Activated T-helper 1 cell treated with anti-CD3 and anti-CD28 coated beads, Interleukin-12 subunit alpha, Interleukin-12 subunit beta, Interleukin-2, Interleukin-4 antibody, amounts not matched to agents 30 ng/mL and 10 ng/mL and 1 ng/mL, durations not matched to agents 14 hours and 24 hours and 36 hours (primary cell): ENCODE results near the gene DAB2IP. TPM values are rescaled to one million over a fixed set of nuclear protein-coding genes. Genes with fewer than 3 reads are reported as not detected.

ENCODE experiments used
- DNase-seq: peaks from one replicate; pipeline ENCODE4 v3.0.0; 2021; ENCODE audit warnings: low spot score
- H3K27ac Mint-ChIP-seq: one replicate; pipeline ENCODE4 v1.8.0; 2021; ENCODE audit warnings: mild to moderate bottlenecking, mixed read lengths
- H3K27me3 Mint-ChIP-seq: one replicate; pipeline ENCODE4 v1.8.0; 2022; ENCODE audit warnings: mild to moderate bottlenecking, moderate library complexity, mixed read lengths; ENCODE audit not compliant: insufficient read depth
- H3K36me3 Mint-ChIP-seq: one replicate; pipeline ENCODE4 v1.8.0; 2021; ENCODE audit warnings: low read depth, mixed read lengths
- H3K4me1 Mint-ChIP-seq: one replicate; pipeline ENCODE4 v1.8.0; 2021; ENCODE audit warnings: low read depth, mixed read lengths
- H3K4me3 Mint-ChIP-seq: one replicate; pipeline ENCODE4 v1.8.0; 2021; ENCODE audit warnings: mild to moderate bottlenecking, moderate library complexity, mixed read lengths
- H3K9me3 Mint-ChIP-seq: one replicate; pipeline ENCODE4 v1.8.0; 2021; ENCODE audit warnings: mixed read lengths
- intact Hi-C: fragments of 100-400 bp; cut with micrococcal nuclease; formaldehyde crosslinking; loops from one replicate; pipeline ENCODE4 v1.15.1; 2024
- total RNA-seq: library from RNA; stranded (reverse); gene quantifications from 2 replicates; pipeline ENCODE4 v1.2.3, GENCODE V29; 2022

The DAB2IP gene
- total RNA-seq, 1 donor from 2014 or later = not detected

- H3K9me3 Mint-ChIP-seq = no peaks in the 10 kb centered on the region
- H3K36me3 Mint-ChIP-seq = no peaks in the 10 kb centered on the region
These were observed 38.2 kb downstream of the DAB2IP start for GRCh38 chr9:121689461-121690157.

GRCh38 chr9:121690316-121690715 is 38.9 kb downstream of the DAB2IP start:
- DNase-seq = no peak
- Mint-ChIP-seq H3K36me3 (no peaks in the 10 kb centered on the region), H3K27ac (no peak overlapping the region), H3K9me3 (no peaks in the 10 kb centered on the region), H3K4me3 (no peak overlapping the region), H3K27me3 (peaks cover 14% of the 10 kb centered on the region), H3K4me1 (no peaks in the 10 kb centered on the region)
- intact Hi-C loops = no loop called here

More at GRCh38 chr9:121689461-121690157, 38.2 kb downstream of the DAB2IP start:
- H3K4me3 Mint-ChIP-seq = no peak overlapping the region
- intact Hi-C loops = loop anchor here (10.0 kb wide), 1 partner anchor 245 kb away; no protein-coding TSS in a partner anchor
- no peak for DNase-seq
- no peak overlapping the region for H3K27ac Mint-ChIP-seq
- peaks cover 14% of the 10 kb centered on the region for H3K27me3 Mint-ChIP-seq
- no peaks in the 10 kb centered on the region for H3K4me1 Mint-ChIP-seq

GRCh38 chr9:121690766-121691165 is 39.3 kb downstream of the DAB2IP start:
- Mint-ChIP-seq H3K4me1 (no peaks in the 10 kb centered on the region), H3K27me3 (peaks cover 13% of the 10 kb centered on the region), H3K27ac (no peak overlapping the region), H3K36me3 (no peaks in the 10 kb centered on the region), H3K4me3 (no peak overlapping the region), H3K9me3 (no peaks in the 10 kb centered on the region)
- intact Hi-C loops = no loop called here
- DNase-seq = no peak

- H3K9me3 Mint-ChIP-seq = no peaks in the 10 kb centered on the region
- peaks cover 15% of the 10 kb centered on the region for H3K27me3 Mint-ChIP-seq
- intact Hi-C loops = no loop called here
- no peaks in the 10 kb centered on the region for H3K36me3 Mint-ChIP-seq
- H3K27ac Mint-ChIP-seq = no peak overlapping the region
- no peak overlapping the region for H3K4me3 Mint-ChIP-seq
- peaks cover 3% of the 10 kb centered on the region for H3K4me1 Mint-ChIP-seq
- no peak for DNase-seq
These were observed 40.5 kb downstream of the DAB2IP start for GRCh38 chr9:121691890-121692289.

GRCh38 chr9:121692606-121693387 is 41.4 kb downstream of the DAB2IP start:
- Mint-ChIP-seq H3K27me3 (peaks cover 21% of the 10 kb centered on the region), H3K9me3 (no peaks in the 10 kb centered on the region), H3K36me3 (no peaks in the 10 kb centered on the region), H3K27ac (no peak overlapping the region), H3K4me3 (no peak overlapping the region), H3K4me1 (peaks cover 6% of the 10 kb centered on the region)
- intact Hi-C loops = no loop called here
- no peak for DNase-seq

GRCh38 chr9:121693388-121693670 is 41.9 kb downstream of the DAB2IP start:
- intact Hi-C loops = no loop called here
- DNase-seq = no peak
- H3K27me3 Mint-ChIP-seq = peaks cover 26% of the 10 kb centered on the region

GRCh38 chr9:121694001-121694400 is 42.6 kb downstream of the DAB2IP start:
- Mint-ChIP-seq H3K4me3 (no peak overlapping the region), H3K27ac (no peak overlapping the region), H3K27me3 (peaks cover 27% of the 10 kb centered on the region), H3K9me3 (no peaks in the 10 kb centered on the region), H3K4me1 (peaks cover 6% of the 10 kb centered on the region), H3K36me3 (no peaks in the 10 kb centered on the region)
- DNase-seq = no peak
- intact Hi-C loops = no loop called here

More at GRCh38 chr9:121693388-121693670, 41.9 kb downstream of the DAB2IP start:
- Mint-ChIP-seq H3K27ac (no peak overlapping the region), H3K4me3 (no peak overlapping the region), H3K9me3 (no peaks in the 10 kb centered on the region), H3K36me3 (no peaks in the 10 kb centered on the region), H3K4me1 (peaks cover 6% of the 10 kb centered on the region)

- H3K4me3 Mint-ChIP-seq = no peak overlapping the region
- no peak overlapping the region for H3K27ac Mint-ChIP-seq
- intact Hi-C loops = no loop called here
- H3K9me3 Mint-ChIP-seq = no peaks in the 10 kb centered on the region
- peaks cover 27% of the 10 kb centered on the region for H3K27me3 Mint-ChIP-seq
- no peaks in the 10 kb centered on the region for H3K36me3 Mint-ChIP-seq
- peaks cover 6% of the 10 kb centered on the region for H3K4me1 Mint-ChIP-seq
- DNase-seq = no peak
These were observed 43.2 kb downstream of the DAB2IP start for GRCh38 chr9:121694600-121694999.

GRCh38 chr9:121696930-121697329 is 45.5 kb downstream of the DAB2IP start:
- Mint-ChIP-seq H3K9me3 (no peaks in the 10 kb centered on the region), H3K4me1 (peaks cover 6% of the 10 kb centered on the region), H3K4me3 (no peak overlapping the region), H3K27ac (no peak overlapping the region), H3K36me3 (no peaks in the 10 kb centered on the region), H3K27me3 (peaks cover 44% of the 10 kb centered on the region)
- intact Hi-C loops = loop anchor here (5.0 kb wide), 1 partner anchor 150 kb away; no protein-coding TSS in a partner anchor
- DNase-seq = no peak

GRCh38 chr9:121698627-121699570 is 47.5 kb downstream of the DAB2IP start:
- intact Hi-C loops = loop anchor here (5.0 kb wide), 1 partner anchor 152 kb away; no protein-coding TSS in a partner anchor
- Mint-ChIP-seq H3K4me3 (no peak overlapping the region), H3K4me1 (peaks cover 6% of the 10 kb centered on the region), H3K36me3 (no peaks in the 10 kb centered on the region), H3K27me3 (peaks cover 54% of the 10 kb centered on the region), H3K27ac (no peak overlapping the region), H3K9me3 (no peaks in the 10 kb centered on the region)
- DNase-seq = peak; percentile 58

GRCh38 chr9:121699571-121700164 is 48.2 kb downstream of the DAB2IP start:
- no peak overlapping the region for H3K4me3 Mint-ChIP-seq
- DNase-seq = no peak
- intact Hi-C loops = loop anchor here (5.0 kb wide), 1 partner anchor 152 kb away; no protein-coding TSS in a partner anchor
- H3K27me3 Mint-ChIP-seq = peaks cover 61% of the 10 kb centered on the region
- no peaks in the 10 kb centered on the region for H3K9me3 Mint-ChIP-seq
- no peaks in the 10 kb centered on the region for H3K36me3 Mint-ChIP-seq
- H3K27ac Mint-ChIP-seq = no peak overlapping the region
- H3K4me1 Mint-ChIP-seq = peaks cover 6% of the 10 kb centered on the region

GRCh38 chr9:121700165-121700831 is 48.9 kb downstream of the DAB2IP start:
- no peaks in the 10 kb centered on the region for H3K36me3 Mint-ChIP-seq
- no peak overlapping the region for H3K27ac Mint-ChIP-seq
- intact Hi-C loops = no loop called here
- DNase-seq = no peak
- peaks cover 6% of the 10 kb centered on the region for H3K4me1 Mint-ChIP-seq
- H3K9me3 Mint-ChIP-seq = no peaks in the 10 kb centered on the region
- H3K27me3 Mint-ChIP-seq = peaks cover 67% of the 10 kb centered on the region
- peak overlapping the region; percentile 30 for H3K4me3 Mint-ChIP-seq
